HK-2 (cell line): Measurements from ENCODE around the gene SYDE2.

Experiments
- DNase-seq: peaks from one replicate; pipeline ENCODE4 v3.0.0-alpha.2; 2018; ENCODE audit not compliant: unreplicated experiment

SYDE2 gene

GRCh38 chr1:85128316-85128715, 72.5 kb downstream of the SYDE2 start:
- no peak for DNase-seq

DNA sequence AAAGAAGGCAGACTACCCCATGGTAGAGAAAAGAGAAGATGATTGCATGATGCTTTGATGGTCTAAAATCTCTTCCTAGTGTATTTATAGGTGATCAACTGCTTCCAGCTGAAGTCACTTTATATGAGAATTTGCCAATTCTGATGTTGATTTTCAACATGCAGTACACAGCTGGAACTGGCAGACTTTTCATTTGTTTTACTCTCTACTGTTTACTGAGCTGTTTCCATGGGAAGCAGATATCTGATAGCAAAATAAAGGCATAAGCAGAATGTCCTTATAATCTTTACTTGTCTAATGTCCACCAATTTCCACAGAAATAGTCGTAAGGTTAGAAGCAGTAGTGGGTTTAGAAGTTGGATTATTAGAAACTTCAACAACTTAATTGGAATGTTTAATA, 74.9 kb downstream of the SYDE2 start:
- no peak for DNase-seq

DNA sequence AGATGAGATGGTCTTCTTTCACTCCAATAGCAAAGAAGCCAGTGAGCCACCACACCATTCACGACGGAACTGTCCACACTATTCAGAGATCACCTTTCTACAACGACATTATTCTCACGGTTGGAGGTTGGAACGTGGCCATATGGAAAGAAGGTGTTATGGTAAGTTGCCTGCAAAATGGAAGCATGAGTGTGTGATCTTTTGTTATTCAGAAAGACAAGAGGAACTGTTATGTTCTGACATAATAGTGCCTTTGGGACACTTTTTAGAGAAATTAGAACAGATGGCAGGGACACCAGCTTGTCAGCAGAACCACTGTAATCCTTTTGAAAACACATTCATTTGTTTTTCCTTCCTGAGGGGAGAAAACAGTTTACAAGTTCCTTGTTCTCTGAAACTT, 76.7 kb downstream of the SYDE2 start:
- DNase-seq = no peak

GRCh38 chr1:85122169-85122568, 78.6 kb downstream of the SYDE2 start:
- no peak for DNase-seq

GRCh38 chr1:85121744-85122143, 79.1 kb downstream of the SYDE2 start:
- DNase-seq = no peak

DNA sequence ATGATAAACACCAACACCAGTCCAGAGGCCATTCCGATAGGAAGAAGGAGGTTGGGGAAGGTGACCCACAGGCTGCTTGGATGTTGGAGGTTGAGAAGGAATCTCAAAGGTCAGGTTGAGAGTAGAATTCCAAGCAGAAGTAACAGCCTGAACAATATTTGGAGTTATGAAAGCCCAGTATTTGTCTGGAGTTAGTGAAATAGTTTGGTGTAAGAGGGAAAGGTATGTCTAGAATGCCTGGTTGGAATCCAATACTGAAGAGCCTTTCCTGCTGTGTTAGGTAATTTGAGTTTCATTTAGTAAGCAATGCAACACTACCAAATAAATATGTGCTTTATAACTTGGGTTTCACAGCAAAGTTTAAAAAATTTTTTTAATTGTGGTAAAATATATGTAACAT, 82.1 kb downstream of the SYDE2 start:
- DNase-seq = no peak

DNA sequence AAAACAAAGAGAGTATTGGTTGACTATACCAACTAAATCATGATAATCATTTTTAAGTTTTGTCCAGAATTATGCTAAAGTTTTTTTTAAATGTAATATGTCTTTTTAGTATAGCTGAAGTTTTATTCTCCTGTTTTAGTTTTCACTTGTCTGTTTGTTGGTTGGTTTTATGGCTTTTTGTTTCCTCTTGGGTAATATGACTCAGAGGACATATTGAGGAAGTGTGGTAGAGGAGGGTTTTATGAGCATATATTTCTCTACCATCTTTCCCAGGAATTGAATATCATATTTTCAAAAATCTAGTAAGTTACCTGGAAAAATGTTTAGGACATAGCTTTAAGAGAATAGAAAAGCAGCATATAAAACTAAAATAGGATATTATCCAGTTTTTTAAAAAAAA, 84.0 kb downstream of the SYDE2 start:
- no peak for DNase-seq

GRCh38 chr1:85115933-85116332, 84.9 kb downstream of the SYDE2 start:
- DNase-seq = no peak

- no peak for DNase-seq
Observed at GRCh38 chr1:85111695-85112094, 89.1 kb downstream of the SYDE2 start.

DNA sequence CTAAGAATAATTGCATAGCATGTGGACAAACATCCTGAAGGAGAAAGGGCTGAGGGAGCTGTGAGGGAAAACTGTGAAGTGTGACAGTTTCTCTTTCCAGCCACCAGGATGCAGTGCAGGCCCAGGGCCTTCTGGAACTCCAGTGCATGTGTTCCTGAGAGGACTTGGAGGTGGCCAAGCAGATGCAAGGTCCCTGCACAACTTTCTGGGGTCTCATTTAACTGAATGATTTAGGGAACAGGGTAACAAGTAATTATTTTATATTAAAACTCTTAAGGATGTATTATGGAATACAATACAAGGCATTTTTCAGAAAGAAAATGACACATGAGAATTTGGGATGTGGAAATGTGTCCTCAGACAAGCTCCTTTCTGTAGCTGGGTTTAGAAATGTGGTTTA, 91.3 kb downstream of the SYDE2 start:
- peak; percentile 55 for DNase-seq
